Endothelial cell of umbilical vein (primary cell): ENCODE data around the gene SSTR3. TPM values are rescaled to one million over a fixed set of nuclear protein-coding genes. Genes with fewer than 3 reads are reported as not detected.

Source experiments
- BruUV-seq: library from RNA; stranded (reverse); fragments of 400-500 nt; replicated peaks from 2 replicates; lab custom pipeline; 2021; lab: Mats Ljungman, UMichigan
- CTCF ChIA-PET: fragments of 300-600, 350-600 bp; sonication (Branson Sonifier 250); formaldehyde crosslinking; loops from one replicate; lab custom pipeline; 2021; ENCODE audit warnings: antibody characterized with exemption, inconsistent platforms; lab: Charles Lee
- POLR2A ChIA-PET: fragments of 300-600, 350-600 bp; sonication (Branson Sonifier 250); formaldehyde crosslinking; loops from one replicate; lab custom pipeline; 2021; ENCODE audit warnings: antibody characterized with exemption, inconsistent platforms; lab: Charles Lee
- DNase-seq: peaks from one replicate; pipeline ENCODE4 v3.0.0-alpha.2; 2011; ENCODE audit warnings: low read depth, low spot score
- FAIRE-seq: peaks from 2 replicates; lab custom pipeline; 2011; peaks lifted over from hg19 to GRCh38; lab: Jason Lieb, UNC
- H2AFZ ChIP-seq: 2 replicates; pipeline ENCODE4 v1.6.0; 2012; ENCODE audit warnings: low read depth, low read length, control low read depth, inconsistent platforms
- H3K27ac ChIP-seq: 2 replicates; pipeline ENCODE4 v1.5.1; 2011; ENCODE audit warnings: low read depth, mild to moderate bottlenecking, control low read depth, low read length, moderate library complexity; ENCODE audit not compliant: insufficient read depth
- H3K27me3 ChIP-seq, 2 experiments: 2 replicates each; pipeline versions ENCODE4 v1.6.0 to v1.6.1; 2011; ENCODE audit warnings: low read length in 2 of 2, mixed read lengths in 1 of 2; ENCODE audit not compliant: control insufficient read depth in 2 of 2, insufficient read depth in 2 of 2
- H3K36me3 ChIP-seq, 2 experiments: 2 replicates in 1 of 2; 3 replicates in 1 of 2; pipeline ENCODE4 v1.5.1; 2011; ENCODE audit warnings: low read length in 2 of 2, mild to moderate bottlenecking in 1 of 2, moderate library complexity in 1 of 2; ENCODE audit not compliant: control insufficient read depth in 2 of 2, insufficient read depth in 2 of 2; ENCODE audit errors: extremely low read depth in 1 of 2
- H3K4me1 ChIP-seq: 3 replicates; pipeline ENCODE4 v1.5.1; 2011; ENCODE audit warnings: mild to moderate bottlenecking, low read length; ENCODE audit not compliant: control insufficient read depth, insufficient read depth; ENCODE audit errors: extremely low read depth
- H3K4me2 ChIP-seq: 2 replicates; pipeline ENCODE4 v1.6.1; 2011; ENCODE audit warnings: low read length, control low read depth, mixed read lengths; ENCODE audit not compliant: insufficient read depth
- H3K4me3 ChIP-seq, 3 experiments: fragments of 200-600 bp in 1 of 3; sonication (generic), shearing (Covaris generic) in 1 of 3; replicated peaks in 1 of 3; 2 replicates each; pipeline ENCODE4 v1.5.1; 2011 to 2016; ENCODE audit warnings: control low read depth in 3 of 3, low read length in 3 of 3, mild to moderate bottlenecking in 2 of 3, inconsistent platforms in 1 of 3, low read depth in 1 of 3, moderate library complexity in 1 of 3; ENCODE audit not compliant: insufficient read depth in 1 of 3
- H3K79me2 ChIP-seq: 2 replicates; pipeline ENCODE4 v1.6.0; 2012; ENCODE audit warnings: low read length, inconsistent platforms; ENCODE audit not compliant: control insufficient read depth, insufficient read depth
- H3K9ac ChIP-seq: replicated peaks from 2 replicates; pipeline ENCODE3; 2011; ENCODE audit warnings: low read length, control low read depth; ENCODE audit not compliant: insufficient read depth; ENCODE audit errors: extremely low read depth
- H3K9me1 ChIP-seq: replicated peaks from 3 replicates; pipeline ENCODE4 v1.6.0; 2011; ENCODE audit warnings: mild to moderate bottlenecking, low read length; ENCODE audit not compliant: control insufficient read depth, insufficient read depth; ENCODE audit errors: extremely low read depth
- H3K9me3 ChIP-seq: replicated peaks from 2 replicates; pipeline ENCODE4 v1.5.1; 2012; ENCODE audit warnings: low read length, inconsistent platforms; ENCODE audit not compliant: control insufficient read depth, insufficient read depth
- H4K20me1 ChIP-seq: replicated peaks from 2 replicates; pipeline ENCODE3; 2011; ENCODE audit warnings: mild to moderate bottlenecking, low read length; ENCODE audit not compliant: control insufficient read depth, insufficient read depth; ENCODE audit errors: extremely low read depth
- EZH2 ChIP-seq: IDR thresholded peaks from 2 replicates; pipeline ENCODE4 v1.6.1; 2012; ENCODE audit warnings: borderline replicate concordance, low read depth, mild to moderate bottlenecking, moderate library complexity, low read length, inconsistent platforms; ENCODE audit not compliant: severe bottlenecking
- GATA2 ChIP-seq: IDR thresholded peaks from 2 replicates; pipeline ENCODE4 v1.7.0; 2011; ENCODE audit warnings: low read depth, mild to moderate bottlenecking, moderate library complexity, mixed read lengths, low read length; ENCODE audit not compliant: insufficient read length, insufficient read depth
- JUN ChIP-seq: IDR thresholded peaks from 2 replicates; pipeline ENCODE4 v1.6.1; 2011; ENCODE audit warnings: borderline replicate concordance, low read depth; ENCODE audit not compliant: insufficient read length, insufficient read depth
- MYC ChIP-seq: IDR thresholded peaks from one replicate; pipeline ENCODE4 v1.6.1; 2011; ENCODE audit warnings: mild to moderate bottlenecking, low read depth, low read length
- POLR2AphosphoS5 ChIP-seq: IDR thresholded peaks from 2 replicates; pipeline ENCODE4 v1.6.1; 2012; ENCODE audit warnings: low read depth, mild to moderate bottlenecking, control low read depth, low read length, moderate library complexity; ENCODE audit not compliant: insufficient read depth
- dilution Hi-C: fragments of 300-500 bp; cut with MboI; formaldehyde crosslinking; loops from one replicate; pipeline ENCODE4 v1.15.0; 2019; ENCODE audit warnings: low sequenced_read_pairs; ENCODE audit not compliant: extremely low pct_ligation_motif_present
- intact Hi-C: fragments of 100-400 bp; cut with micrococcal nuclease; formaldehyde crosslinking; loops from one replicate; pipeline ENCODE4 v1.10.0; 2022
- polyA plus RNA-seq, 4 experiments: library from polyadenylated mRNA; depleted of rRNA in 3 of 4; stranded (reverse) in 3 of 4; unstranded in 1 of 4; fragments of >200 nt; gene quantifications; 2 replicates each; pipeline versions ENCODE4 v1.2.1 to v1.2.3, GENCODE V29; 2011 to 2012; ENCODE audit warnings: missing spikeins in 1 of 4
- total RNA-seq: library from RNA; stranded (reverse); gene quantifications from 2 replicates; pipeline ENCODE4 v1.2.3, GENCODE V29; 2021
- TF ChIP-seq, protein P1 (sequence below), 2 donors: IDR thresholded peaks; 1 replicate in 1 of 2; 2 replicates in 1 of 2; pipeline ENCODE4 v1.5.1; 2011; ENCODE audit warnings: low read length in 2 of 2, mild to moderate bottlenecking in 2 of 2, moderate library complexity in 2 of 2, control low read depth in 1 of 2, inconsistent platforms in 1 of 2, low read depth in 1 of 2; ENCODE audit not compliant: insufficient read depth in 1 of 2; ENCODE audit errors: extremely low read depth in 1 of 2
- TF ChIP-seq, protein P2 (sequence below): IDR thresholded peaks from 2 replicates; pipeline ENCODE4 v1.6.1; 2011; ENCODE audit not compliant: insufficient read depth, insufficient read length

Gene SSTR3
- total and polyA plus RNA-seq, 2 donors (not counting 3 experiments of a cell fraction or from before 2014, with no cell fraction given), result not detected

DNA sequence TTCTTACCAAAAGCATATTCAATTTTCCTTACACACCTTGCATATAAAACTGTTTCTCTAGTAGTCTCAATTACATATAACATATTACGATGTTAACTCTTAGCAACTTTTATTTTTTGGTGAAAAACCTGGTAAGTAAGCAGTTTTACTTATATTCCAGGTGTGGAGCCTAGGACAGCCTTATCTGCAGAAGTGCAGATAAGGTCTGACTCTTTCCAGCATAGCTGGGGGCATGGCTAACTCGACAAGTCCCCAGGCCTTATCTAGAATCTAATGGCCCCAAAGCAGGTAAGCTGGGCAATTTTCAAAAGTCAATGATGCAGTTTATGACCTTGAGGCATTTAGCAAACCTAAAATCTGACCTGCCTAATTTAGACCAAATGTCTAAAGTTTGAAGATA is 20.1 kb downstream of the SSTR3 start:
- H4K20me1 ChIP-seq, result no peaks in the 10 kb centered on the region
- no peak overlapping the region for H2AFZ ChIP-seq
- intact Hi-C loops, result no loop called here
- CTCF ChIA-PET, result interaction anchor here (0.6 to 1.1 kb wide), 2 partner anchors 25 kb away, joined by 3 to 5 read pairs; no protein-coding TSS in a partner anchor
- dilution Hi-C loops, result no loop called here
- no peak overlapping the region for H3K9ac ChIP-seq
- POLR2A ChIA-PET, result no interaction called here
- no peak overlapping the region for H3K4me3 ChIP-seq
- no peaks in the 10 kb centered on the region for H3K27me3 ChIP-seq
- no peaks in the 10 kb centered on the region for H3K79me2 ChIP-seq
- no peak for DNase-seq
- FAIRE-seq, result no peak
- H3K27ac ChIP-seq, result no peak overlapping the region
- H3K4me2 ChIP-seq, result no peak overlapping the region
- H3K36me3 ChIP-seq, result no peaks in the 10 kb centered on the region
- H3K4me1 ChIP-seq, result peaks cover 44% of the 10 kb centered on the region
- no peaks in the 10 kb centered on the region for H3K9me1 ChIP-seq
- no peaks in the 10 kb centered on the region for H3K9me3 ChIP-seq
- TF ChIP-seq, protein P1, sequence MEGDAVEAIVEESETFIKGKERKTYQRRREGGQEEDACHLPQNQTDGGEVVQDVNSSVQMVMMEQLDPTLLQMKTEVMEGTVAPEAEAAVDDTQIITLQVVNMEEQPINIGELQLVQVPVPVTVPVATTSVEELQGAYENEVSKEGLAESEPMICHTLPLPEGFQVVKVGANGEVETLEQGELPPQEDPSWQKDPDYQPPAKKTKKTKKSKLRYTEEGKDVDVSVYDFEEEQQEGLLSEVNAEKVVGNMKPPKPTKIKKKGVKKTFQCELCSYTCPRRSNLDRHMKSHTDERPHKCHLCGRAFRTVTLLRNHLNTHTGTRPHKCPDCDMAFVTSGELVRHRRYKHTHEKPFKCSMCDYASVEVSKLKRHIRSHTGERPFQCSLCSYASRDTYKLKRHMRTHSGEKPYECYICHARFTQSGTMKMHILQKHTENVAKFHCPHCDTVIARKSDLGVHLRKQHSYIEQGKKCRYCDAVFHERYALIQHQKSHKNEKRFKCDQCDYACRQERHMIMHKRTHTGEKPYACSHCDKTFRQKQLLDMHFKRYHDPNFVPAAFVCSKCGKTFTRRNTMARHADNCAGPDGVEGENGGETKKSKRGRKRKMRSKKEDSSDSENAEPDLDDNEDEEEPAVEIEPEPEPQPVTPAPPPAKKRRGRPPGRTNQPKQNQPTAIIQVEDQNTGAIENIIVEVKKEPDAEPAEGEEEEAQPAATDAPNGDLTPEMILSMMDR (IDR thresholded peaks at IDR 0.05; ENCODE audit: extremely low read depth in 1 of 2, insufficient read depth in 1 of 2, low read depth in 1 of 2, low read length in 2 of 2), result no peak
- TF ChIP-seq, protein P2, sequence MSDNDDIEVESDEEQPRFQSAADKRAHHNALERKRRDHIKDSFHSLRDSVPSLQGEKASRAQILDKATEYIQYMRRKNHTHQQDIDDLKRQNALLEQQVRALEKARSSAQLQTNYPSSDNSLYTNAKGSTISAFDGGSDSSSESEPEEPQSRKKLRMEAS, result no peak
- TF ChIP-seq GATA2 (no peak), EZH2 (no peak), JUN (no peak), POLR2AphosphoS5 (no peak), MYC (no peak)
- no TSS peak for BruUV-seq
